Measurements from ENCODE around the gene CAMK4. TPM values are rescaled to one million over a fixed set of nuclear protein-coding genes. Genes with fewer than 3 reads are reported as not detected.

Gene CAMK4
- 34.5 TPM for total RNA-seq (ENCODE audit: unreplicated experiment)
- long read RNA-seq, full-length matches to known transcripts = 9 of 9 reads
- long read RNA-seq, partial matches to known transcripts = 0 of 9 reads
- long read RNA-seq, other reads (novel, unspliced or antisense) = 0 of 9 reads

- Mint-ChIP-seq H3K36me3 (ENCODE audit: low read depth, unreplicated experiment) (peaks cover 3% of the 10 kb centered on the region), H3K9me3 (ENCODE audit: unreplicated experiment) (no peaks in the 10 kb centered on the region), H3K4me3 (ENCODE audit: unreplicated experiment) (peak within 1 kb of the TSS; percentile 92), H3K4me1 (ENCODE audit: unreplicated experiment) (peaks cover 37% of the 10 kb centered on the region), H3K27me3 (ENCODE audit: unreplicated experiment) (peaks cover 6% of the 10 kb centered on the region), H3K27ac (ENCODE audit: unreplicated experiment) (peak within 1 kb of the TSS; percentile 3)
- no peak for TF ChIP-seq CTCF (IDR thresholded peaks at IDR 0.05; ENCODE audit: unreplicated experiment)
- peak; percentile 69 for DNase-seq (ENCODE audit: low spot score)
Measured at GRCh38 chr5:111223787-111224560, at the start of gene CAMK4. Gene CAMK4, plus strand, starts transcription at chr5:111224384. Its CDS starts 100 bp downstream, at chr5:111224484.

- H3K27ac Mint-ChIP-seq (ENCODE audit: unreplicated experiment) = no peak overlapping the region
- H3K4me3 Mint-ChIP-seq (ENCODE audit: unreplicated experiment) = no peak overlapping the region
- no peaks in the 10 kb centered on the region for H3K27me3 Mint-ChIP-seq (ENCODE audit: unreplicated experiment)
- no peaks in the 10 kb centered on the region for H3K4me1 Mint-ChIP-seq (ENCODE audit: unreplicated experiment)
- DNase-seq (ENCODE audit: low spot score) = no peak
- TF ChIP-seq CTCF (IDR thresholded peaks at IDR 0.05; ENCODE audit: unreplicated experiment) = no peak
- H3K9me3 Mint-ChIP-seq (ENCODE audit: unreplicated experiment) = no peaks in the 10 kb centered on the region
- H3K36me3 Mint-ChIP-seq (ENCODE audit: low read depth, unreplicated experiment) = no peaks in the 10 kb centered on the region
Measured at GRCh38 chr5:111183064-111183463, 41.1 kb upstream of the CAMK4 start.

GRCh38 chr5:111187079-111187478 lies 37.1 kb upstream of the CAMK4 start:
- Mint-ChIP-seq H3K4me3 (ENCODE audit: unreplicated experiment) (no peak overlapping the region), H3K9me3 (ENCODE audit: unreplicated experiment) (no peaks in the 10 kb centered on the region), H3K27ac (ENCODE audit: unreplicated experiment) (no peak overlapping the region), H3K36me3 (ENCODE audit: low read depth, unreplicated experiment) (no peaks in the 10 kb centered on the region), H3K4me1 (ENCODE audit: unreplicated experiment) (no peaks in the 10 kb centered on the region), H3K27me3 (ENCODE audit: unreplicated experiment) (no peaks in the 10 kb centered on the region)
- DNase-seq (ENCODE audit: low spot score) = no peak
- TF ChIP-seq CTCF (IDR thresholded peaks at IDR 0.05; ENCODE audit: unreplicated experiment) = no peak

- H3K9me3 Mint-ChIP-seq (ENCODE audit: unreplicated experiment) = no peaks in the 10 kb centered on the region
- peaks cover 4% of the 10 kb centered on the region for H3K4me1 Mint-ChIP-seq (ENCODE audit: unreplicated experiment)
- DNase-seq (ENCODE audit: low spot score) = no peak
- no peaks in the 10 kb centered on the region for H3K27me3 Mint-ChIP-seq (ENCODE audit: unreplicated experiment)
- no peaks in the 10 kb centered on the region for H3K36me3 Mint-ChIP-seq (ENCODE audit: low read depth, unreplicated experiment)
- TF ChIP-seq CTCF (IDR thresholded peaks at IDR 0.05; ENCODE audit: unreplicated experiment) = no peak
- no peak overlapping the region for H3K4me3 Mint-ChIP-seq (ENCODE audit: unreplicated experiment)
- H3K27ac Mint-ChIP-seq (ENCODE audit: unreplicated experiment) = no peak overlapping the region
Measured at GRCh38 chr5:111194053-111194452, 30.1 kb upstream of the CAMK4 start.

- H3K9me3 Mint-ChIP-seq (ENCODE audit: unreplicated experiment) = no peaks in the 10 kb centered on the region
- H3K36me3 Mint-ChIP-seq (ENCODE audit: low read depth, unreplicated experiment) = no peaks in the 10 kb centered on the region
- no peak overlapping the region for H3K4me3 Mint-ChIP-seq (ENCODE audit: unreplicated experiment)
- no peak for DNase-seq (ENCODE audit: low spot score)
- no peak for TF ChIP-seq CTCF (IDR thresholded peaks at IDR 0.05; ENCODE audit: unreplicated experiment)
- H3K27ac Mint-ChIP-seq (ENCODE audit: unreplicated experiment) = no peak overlapping the region
- peaks cover 4% of the 10 kb centered on the region for H3K4me1 Mint-ChIP-seq (ENCODE audit: unreplicated experiment)
- H3K27me3 Mint-ChIP-seq (ENCODE audit: unreplicated experiment) = no peaks in the 10 kb centered on the region
Measured at GRCh38 chr5:111194925-111195324, 29.3 kb upstream of the CAMK4 start.
